Panc1 (cell line): Measurements from ENCODE around the gene UBASH3A. TPM values are rescaled to one million over a fixed set of nuclear protein-coding genes. Genes with fewer than 3 reads are reported as not detected.

ENCODE experiments used
- ATAC-seq: fragments of 200-7000 bp; cut with Tn5 transposase; 2 replicates; pipeline ENCODE4 v1.9.1; 2020; ENCODE audit warnings: mild to moderate bottlenecking, moderate library complexity
- BruUV-seq: library from RNA; stranded (reverse); fragments of 400-500 nt; replicated peaks from 2 replicates; lab custom pipeline; 2021; lab: Mats Ljungman, UMichigan
- CTCF ChIA-PET: fragments of 300-600 bp; sonication (Branson Sonifier 250); formaldehyde crosslinking; loops from one replicate; lab custom pipeline; 2022; ENCODE audit warnings: antibody characterized with exemption; lab: Charles Lee
- POLR2A ChIA-PET: fragments of 300-600 bp; sonication (Branson Sonifier 250); formaldehyde crosslinking; loops from one replicate; lab custom pipeline; 2022; ENCODE audit warnings: antibody characterized with exemption; lab: Charles Lee
- DNase-seq: peaks from one replicate; pipeline ENCODE4 v3.0.0-alpha.2; 2010; ENCODE audit warnings: low read depth, low spot score
- H3K27ac ChIP-seq: 2 replicates; pipeline ENCODE4 v1.5.1; 2011; ENCODE audit warnings: mild to moderate bottlenecking, low read length, inconsistent platforms
- H3K27me3 ChIP-seq: fragments of 200-500 bp; sonication (Bioruptor generic); 2 replicates; pipeline ENCODE4 v1.6.0; 2014; ENCODE audit warnings: low read length, inconsistent platforms; ENCODE audit not compliant: control insufficient read depth, insufficient read depth
- H3K36me3 ChIP-seq: fragments of 200-500 bp; sonication (Bioruptor generic); 2 replicates; pipeline ENCODE4 v1.5.1; 2014; ENCODE audit warnings: inconsistent platforms, mild to moderate bottlenecking, low read length, moderate library complexity; ENCODE audit not compliant: control insufficient read depth, insufficient read depth
- H3K4me1 ChIP-seq: 2 replicates; pipeline ENCODE4 v1.5.1; 2011; ENCODE audit warnings: inconsistent platforms, mild to moderate bottlenecking, low read length, moderate library complexity; ENCODE audit not compliant: control insufficient read depth, insufficient read depth
- H3K4me3 ChIP-seq, 2 experiments: 2 replicates each; pipeline ENCODE4 v1.5.1; 2011 to 2012; ENCODE audit warnings: low read depth in 2 of 2, low read length in 2 of 2, mild to moderate bottlenecking in 2 of 2, inconsistent platforms in 1 of 2, moderate library complexity in 1 of 2
- H3K9me3 ChIP-seq: fragments of 200-500 bp; sonication (Bioruptor generic); 2 replicates; pipeline ENCODE4 v1.5.1; 2014; ENCODE audit warnings: low read depth, mild to moderate bottlenecking, inconsistent platforms, low read length, moderate library complexity; ENCODE audit not compliant: control insufficient read depth, insufficient read depth
- CTCF ChIP-seq: fragments of 450-650 bp; IDR thresholded peaks from 2 replicates; pipeline ENCODE4 v1.5.1; 2017; ENCODE audit warnings: mild to moderate bottlenecking
- POLR2AphosphoS5 ChIP-seq: IDR thresholded peaks from 2 replicates; pipeline ENCODE4 v1.6.1; 2012; ENCODE audit warnings: mild to moderate bottlenecking, low read depth, low read length, moderate library complexity
- SIN3A ChIP-seq: IDR thresholded peaks from 2 replicates; pipeline ENCODE4 v1.6.1; 2012; ENCODE audit warnings: low read depth, mild to moderate bottlenecking, low read length, moderate library complexity, borderline replicate concordance; ENCODE audit not compliant: insufficient read depth
- TCF7L2 ChIP-seq: IDR thresholded peaks from 2 replicates; pipeline ENCODE4 v1.6.1; 2011; ENCODE audit warnings: mild to moderate bottlenecking, low read depth, low read length, inconsistent platforms
- in situ Hi-C: cut with HindIII; loops from 2 replicates; pipeline ENCODE4 v1.10.0; 2016; ENCODE audit warnings: low sequenced_read_pairs, low pct_unique_long_range_greater_than_20kb
- intact Hi-C: fragments of 100-400 bp; cut with micrococcal nuclease; formaldehyde crosslinking; loops from one replicate; pipeline ENCODE4 v1.10.0; 2022; ENCODE audit not compliant: unreplicated experiment
- total RNA-seq: library from RNA; stranded (reverse); gene quantifications from one replicate; pipeline ENCODE4 v1.2.1, GENCODE V29; 2021; ENCODE audit not compliant: unreplicated experiment
- TF ChIP-seq, protein P1 (sequence below), 2 experiments: IDR thresholded peaks; 2 replicates each; pipeline ENCODE4 v1.6.1; 2011 to 2012; ENCODE audit warnings: low read depth in 2 of 2, control low read depth in 1 of 2, low read length in 1 of 2, mild to moderate bottlenecking in 1 of 2, moderate library complexity in 1 of 2; ENCODE audit not compliant: insufficient read depth in 1 of 2

Gene UBASH3A
- total RNA-seq, 1 experiment from 2014 or later = 0.33 TPM

GRCh38 chr21:42413093-42413492, 9.4 kb downstream of the UBASH3A start:
- Histone ChIP-seq H3K27ac (no peak overlapping the region), H3K4me3 (no peak overlapping the region), H3K27me3 (no peaks in the 10 kb centered on the region), H3K36me3 (no peaks in the 10 kb centered on the region), H3K9me3 (no peaks in the 10 kb centered on the region), H3K4me1 (no peaks in the 10 kb centered on the region; the same call in 1 of the 2 replicates)
- no TSS peak for BruUV-seq
- intact Hi-C loops = no loop called here
- in situ Hi-C loops = no loop called here
- TF ChIP-seq CTCF = no peak
- TF ChIP-seq, protein P1, sequence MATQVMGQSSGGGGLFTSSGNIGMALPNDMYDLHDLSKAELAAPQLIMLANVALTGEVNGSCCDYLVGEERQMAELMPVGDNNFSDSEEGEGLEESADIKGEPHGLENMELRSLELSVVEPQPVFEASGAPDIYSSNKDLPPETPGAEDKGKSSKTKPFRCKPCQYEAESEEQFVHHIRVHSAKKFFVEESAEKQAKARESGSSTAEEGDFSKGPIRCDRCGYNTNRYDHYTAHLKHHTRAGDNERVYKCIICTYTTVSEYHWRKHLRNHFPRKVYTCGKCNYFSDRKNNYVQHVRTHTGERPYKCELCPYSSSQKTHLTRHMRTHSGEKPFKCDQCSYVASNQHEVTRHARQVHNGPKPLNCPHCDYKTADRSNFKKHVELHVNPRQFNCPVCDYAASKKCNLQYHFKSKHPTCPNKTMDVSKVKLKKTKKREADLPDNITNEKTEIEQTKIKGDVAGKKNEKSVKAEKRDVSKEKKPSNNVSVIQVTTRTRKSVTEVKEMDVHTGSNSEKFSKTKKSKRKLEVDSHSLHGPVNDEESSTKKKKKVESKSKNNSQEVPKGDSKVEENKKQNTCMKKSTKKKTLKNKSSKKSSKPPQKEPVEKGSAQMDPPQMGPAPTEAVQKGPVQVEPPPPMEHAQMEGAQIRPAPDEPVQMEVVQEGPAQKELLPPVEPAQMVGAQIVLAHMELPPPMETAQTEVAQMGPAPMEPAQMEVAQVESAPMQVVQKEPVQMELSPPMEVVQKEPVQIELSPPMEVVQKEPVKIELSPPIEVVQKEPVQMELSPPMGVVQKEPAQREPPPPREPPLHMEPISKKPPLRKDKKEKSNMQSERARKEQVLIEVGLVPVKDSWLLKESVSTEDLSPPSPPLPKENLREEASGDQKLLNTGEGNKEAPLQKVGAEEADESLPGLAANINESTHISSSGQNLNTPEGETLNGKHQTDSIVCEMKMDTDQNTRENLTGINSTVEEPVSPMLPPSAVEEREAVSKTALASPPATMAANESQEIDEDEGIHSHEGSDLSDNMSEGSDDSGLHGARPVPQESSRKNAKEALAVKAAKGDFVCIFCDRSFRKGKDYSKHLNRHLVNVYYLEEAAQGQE (IDR thresholded peaks at IDR 0.05; ENCODE audit: insufficient read depth in 1 of 2, low read depth in 2 of 2, low read length in 1 of 2) = no peak
- TF ChIP-seq TCF7L2 = no peak
- TF ChIP-seq SIN3A = no peak
- TF ChIP-seq POLR2AphosphoS5 = no peak
- CTCF ChIA-PET = no interaction called here
- ATAC-seq (no peak), DNase-seq (no peak)
- POLR2A ChIA-PET = no interaction called here

- DNase-seq (no peak), ATAC-seq (no peak)
- no peaks in the 10 kb centered on the region; the same call in 1 of the 2 replicates for H3K4me1 ChIP-seq
- no peaks in the 10 kb centered on the region for H3K36me3 ChIP-seq
- intact Hi-C loops = no loop called here
- H3K4me3 ChIP-seq = no peak overlapping the region
- ChIA-PET POLR2A (no interaction called here), CTCF (no interaction called here)
- no peaks in the 10 kb centered on the region for H3K27me3 ChIP-seq
- H3K9me3 ChIP-seq = no peaks in the 10 kb centered on the region
- in situ Hi-C loops = no loop called here
- TF ChIP-seq, protein P1 (IDR thresholded peaks at IDR 0.05; ENCODE audit: insufficient read depth in 1 of 2, low read depth in 2 of 2, low read length in 1 of 2) = no peak
- TF ChIP-seq SIN3A (no peak), TCF7L2 (no peak), CTCF (no peak), POLR2AphosphoS5 (no peak)
- no TSS peak for BruUV-seq
- H3K27ac ChIP-seq = no peak overlapping the region
These were observed 9.8 kb downstream of the UBASH3A start for GRCh38 chr21:42413500-42413899.
